Superior temporal gyrus (tissue), 1 donor: ENCODE measurements around the gene CFAP20.

Source experiments
- DNase-seq: peaks from one replicate; pipeline ENCODE4 v3.0.0-alpha.2; 2016; ENCODE audit errors: extremely low spot score

CFAP20 gene

GRCh38 chr16:58129097-58129936 lies at the start of gene CFAP20:
Gene CFAP20, minus strand, starts transcription at chr16:58129381. Its CDS starts 266 bp downstream, at chr16:58129115.
- peak; percentile 99 for DNase-seq

- DNase-seq: no peak
These were observed 48.2 kb upstream of the CFAP20 start for GRCh38 chr16:58177353-58177710.

GRCh38 chr16:58176608-58177352 lies 47.6 kb upstream of the CFAP20 start:
- DNase-seq: no peak

- no peak for DNase-seq
These were observed 41.0 kb upstream of the CFAP20 start for GRCh38 chr16:58170223-58170622.

- no peak for DNase-seq
These were observed 31.7 kb upstream of the CFAP20 start for GRCh38 chr16:58160855-58161254.

- peak; percentile 24 for DNase-seq
These were observed 29.5 kb upstream of the CFAP20 start for GRCh38 chr16:58158725-58159124.

- DNase-seq: no peak
These were observed 28.9 kb upstream of the CFAP20 start for GRCh38 chr16:58157951-58158540.

GRCh38 chr16:58157239-58157638 lies 28.1 kb upstream of the CFAP20 start:
- no peak for DNase-seq

- no peak for DNase-seq
These were observed 26.7 kb upstream of the CFAP20 start for GRCh38 chr16:58155839-58156238.

- DNase-seq: no peak
These were observed 25.2 kb upstream of the CFAP20 start for GRCh38 chr16:58154345-58154744.

GRCh38 chr16:58152246-58152868 lies 23.2 kb upstream of the CFAP20 start:
- DNase-seq: no peak

GRCh38 chr16:58148526-58148925 lies 19.3 kb upstream of the CFAP20 start:
- no peak for DNase-seq

- DNase-seq: no peak
These were observed 18.9 kb upstream of the CFAP20 start for GRCh38 chr16:58148099-58148498.

GRCh38 chr16:58138852-58139251 lies 9.7 kb upstream of the CFAP20 start:
- no peak for DNase-seq

- no peak for DNase-seq
These were observed 8.4 kb upstream of the CFAP20 start for GRCh38 chr16:58137581-58137980.

GRCh38 chr16:58128711-58129096 lies 477 bp downstream of the CFAP20 start:
- DNase-seq: no peak

- DNase-seq: peak; percentile 77
These were observed 975 bp downstream of the CFAP20 start for GRCh38 chr16:58128181-58128631.

GRCh38 chr16:58127634-58128033 lies 1.5 kb downstream of the CFAP20 start:
- DNase-seq: no peak

GRCh38 chr16:58127033-58127556 lies 2.1 kb downstream of the CFAP20 start:
- peak; percentile 71 for DNase-seq

GRCh38 chr16:58126451-58126961 lies 2.7 kb downstream of the CFAP20 start:
- DNase-seq: no peak

- DNase-seq: peak; percentile 67
These were observed 3.3 kb downstream of the CFAP20 start for GRCh38 chr16:58125781-58126335.
